RWPE2 (cell line): ENCODE results near the gene ACE.
A peak's percentile ranks its signal among the peaks of the same experiment; 100 is the strongest.

Experiments used
- ATAC-seq: fragments of 200-7000 bp; cut with Tn5 transposase; 3 replicates; pipeline ENCODE4 v1.9.1; 2021; ENCODE audit warnings: low read depth
- DNase-seq: peaks from one replicate; pipeline ENCODE4 v3.0.0-alpha.2; 2020; ENCODE audit warnings: low spot score
- H3K27ac ChIP-seq: fragments of 450-650 bp; 2 replicates; pipeline ENCODE4 v1.5.1; 2017; ENCODE audit warnings: mild to moderate bottlenecking; ENCODE audit not compliant: poor library complexity, severe bottlenecking
- H3K27me3 ChIP-seq: fragments of 250-450 bp; sonication (Bioruptor Pico); 2 replicates; pipeline ENCODE4 v1.5.1; 2021; ENCODE audit warnings: mild to moderate bottlenecking, moderate library complexity; ENCODE audit not compliant: insufficient read depth, poor library complexity, severe bottlenecking
- H3K36me3 ChIP-seq: fragments of 250-450 bp; sonication (Bioruptor Pico); 2 replicates; pipeline ENCODE4 v1.5.1; 2020; ENCODE audit warnings: low read depth, mild to moderate bottlenecking, moderate library complexity
- H3K4me1 ChIP-seq: fragments of 250-450 bp; sonication (Bioruptor Pico); 2 replicates; pipeline ENCODE4 v1.5.1; 2021; ENCODE audit warnings: mild to moderate bottlenecking, moderate library complexity; ENCODE audit not compliant: insufficient read depth, poor library complexity, severe bottlenecking
- H3K4me3 ChIP-seq: fragments of 250-450 bp; sonication (Bioruptor Pico); 2 replicates; pipeline ENCODE4 v1.5.1; 2021; ENCODE audit warnings: mild to moderate bottlenecking, moderate library complexity; ENCODE audit not compliant: severe bottlenecking
- H3K9me3 ChIP-seq: fragments of 250-450 bp; sonication (Bioruptor Pico); 2 replicates; pipeline ENCODE4 v1.5.1; 2021; ENCODE audit warnings: mild to moderate bottlenecking, moderate library complexity; ENCODE audit not compliant: severe bottlenecking
- CTCF ChIP-seq: fragments of 450-650 bp; IDR thresholded peaks from one replicate; pipeline ENCODE4 v1.5.1; 2017; ENCODE audit warnings: mild to moderate bottlenecking, moderate library complexity; ENCODE audit not compliant: poor library complexity, severe bottlenecking

ACE gene

GRCh38 chr17:63477480-63478440 lies 899 bp downstream of the ACE start:
- Histone ChIP-seq H3K27me3 (peaks cover 10% of the 10 kb centered on the region), H3K4me3 (peak overlapping the region; percentile 30), H3K9me3 (no peaks in the 10 kb centered on the region), H3K4me1 (no peaks in the 10 kb centered on the region), H3K36me3 (no peaks in the 10 kb centered on the region), H3K27ac (no peak overlapping the region)
- DNase-seq (no peak), ATAC-seq (no peak)
- TF ChIP-seq CTCF: no peak

GRCh38 chr17:63478814-63479494 lies 2.1 kb downstream of the ACE start:
- Histone ChIP-seq H3K36me3 (no peaks in the 10 kb centered on the region), H3K27me3 (peaks cover 10% of the 10 kb centered on the region), H3K27ac (no peak overlapping the region), H3K9me3 (no peaks in the 10 kb centered on the region), H3K4me1 (no peaks in the 10 kb centered on the region), H3K4me3 (no peak overlapping the region)
- ATAC-seq (peak; percentile 94), DNase-seq (peak; percentile 87)
- TF ChIP-seq CTCF: peak; percentile 88

- Histone ChIP-seq H3K27me3 (peaks cover 10% of the 10 kb centered on the region), H3K36me3 (no peaks in the 10 kb centered on the region), H3K27ac (no peak overlapping the region), H3K4me1 (no peaks in the 10 kb centered on the region), H3K4me3 (no peak overlapping the region), H3K9me3 (no peaks in the 10 kb centered on the region)
- no peak for ATAC-seq
- peak; percentile 63 for DNase-seq
- no peak for TF ChIP-seq CTCF
Measured at GRCh38 chr17:63479495-63480184, 2.8 kb downstream of the ACE start.

GRCh38 chr17:63480192-63480784 lies 3.4 kb downstream of the ACE start:
- no peak for ATAC-seq

More at GRCh38 chr17:63480192-63480784, 3.4 kb downstream of the ACE start:
- Histone ChIP-seq H3K4me1 (no peaks in the 10 kb centered on the region), H3K4me3 (no peak overlapping the region), H3K27me3 (peaks cover 10% of the 10 kb centered on the region), H3K36me3 (no peaks in the 10 kb centered on the region), H3K27ac (no peak overlapping the region), H3K9me3 (no peaks in the 10 kb centered on the region)
- no peak for TF ChIP-seq CTCF
- DNase-seq: no peak
